ENCODE data around the gene DISP2.

DNA sequence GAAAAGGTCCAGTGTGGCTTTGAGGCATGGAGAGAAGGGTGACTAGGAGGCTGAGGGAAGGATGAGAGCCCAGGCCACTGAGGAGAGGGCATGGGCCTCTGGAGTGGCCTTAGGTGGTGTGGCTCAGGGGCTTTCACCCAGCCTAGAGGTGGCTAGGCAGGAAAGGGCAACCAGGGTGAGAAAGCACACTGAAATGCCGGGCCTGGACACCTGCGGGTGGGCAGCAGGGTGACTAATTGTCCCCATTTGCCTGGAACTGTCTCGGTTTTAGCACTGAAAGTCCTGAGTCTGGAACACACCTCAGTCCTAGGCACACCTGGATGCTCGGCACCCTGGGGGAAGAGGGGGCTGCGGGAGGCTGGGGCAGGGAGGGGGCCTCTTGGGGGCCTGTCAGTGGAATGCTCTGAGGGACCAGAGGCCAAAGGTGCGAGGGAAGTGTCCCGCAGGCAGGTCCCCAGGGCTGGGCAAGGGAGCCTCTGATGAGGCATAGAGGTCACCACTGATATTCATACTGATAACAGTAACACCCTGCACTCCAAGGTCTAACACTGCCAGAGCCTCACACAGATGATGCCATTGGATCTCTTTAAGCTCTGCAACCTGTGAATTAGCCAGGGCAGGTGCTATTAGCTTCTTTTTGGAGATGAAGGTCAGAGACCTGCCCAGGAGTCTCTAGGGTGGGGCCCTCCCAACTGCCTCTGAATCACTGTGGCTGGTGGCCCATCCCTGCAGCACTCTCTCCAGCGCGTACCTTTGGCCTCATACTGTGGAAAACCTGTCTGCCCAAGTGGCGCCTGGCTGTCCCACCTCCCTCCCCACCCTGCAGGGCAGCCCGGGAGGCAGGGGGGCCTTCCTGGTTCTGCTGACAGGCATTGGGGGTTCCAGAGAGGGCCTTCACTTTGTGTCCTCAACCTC, 10.2 kb upstream of the DISP2 start:
- TF ChIP-seq CTCF (IDR thresholded peaks at IDR 0.05; ENCODE audit: insufficient read depth, low read depth, low read length) (no peak), EZH2 (IDR thresholded peaks at IDR 0.05; ENCODE audit: insufficient read depth, low read length) (no peak)
